Non-pigmented ciliary epithelial cell (primary cell): ENCODE results near the gene MVB12A.

Source experiments
- DNase-seq: peaks from one replicate; pipeline ENCODE4 v3.0.0-alpha.2; 2010; ENCODE audit warnings: low read depth

MVB12A gene

DNA sequence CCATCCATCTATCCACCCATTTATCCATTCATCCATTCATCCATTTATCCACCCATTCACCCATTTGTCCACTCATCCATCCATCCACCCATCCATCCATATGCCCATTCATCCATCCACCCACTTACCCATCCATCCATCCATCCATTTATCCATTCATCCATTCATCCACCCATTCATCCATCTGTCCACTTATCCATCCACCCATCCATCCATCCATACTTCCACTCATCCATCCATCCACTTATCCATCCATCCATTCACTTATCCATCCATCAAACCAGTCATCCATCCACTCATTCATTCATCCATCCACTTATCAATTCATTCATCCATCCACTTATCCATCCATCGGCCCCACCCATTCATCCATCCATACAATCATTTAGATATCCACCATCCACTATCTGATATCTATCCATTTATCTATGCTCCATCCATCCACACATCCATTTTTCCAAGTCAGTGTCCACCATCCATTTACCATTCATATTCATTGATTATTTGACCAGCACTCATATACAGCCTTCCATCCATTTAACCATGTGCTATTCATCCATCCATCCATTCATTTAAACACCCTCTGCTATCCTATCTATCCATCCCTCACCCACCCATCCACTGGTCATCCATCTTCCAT lies 25.8 kb downstream of the MVB12A start:
- no peak for DNase-seq

DNA sequence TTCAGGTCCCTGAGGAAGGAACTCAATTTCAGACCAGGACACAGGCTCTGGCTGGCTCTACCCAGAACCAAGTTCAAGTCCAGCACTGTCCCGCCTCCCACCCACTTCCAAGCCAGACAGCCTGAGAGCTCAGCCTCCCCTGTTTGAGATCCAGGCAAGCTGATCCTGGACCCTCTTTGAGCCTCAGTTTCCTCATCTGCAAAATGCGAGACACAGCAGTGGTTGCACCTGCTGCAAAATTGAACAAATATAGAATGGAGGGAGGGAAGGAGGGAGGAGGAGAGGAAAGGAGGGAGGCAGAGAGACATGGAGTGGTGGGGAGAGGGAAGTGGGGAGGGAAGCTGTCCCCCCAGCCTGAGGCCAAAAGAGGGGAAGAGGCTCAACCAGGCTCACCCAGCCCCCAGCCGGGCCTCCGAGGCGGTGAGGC lies 27.9 kb downstream of the MVB12A start:
- no peak for DNase-seq

DNA sequence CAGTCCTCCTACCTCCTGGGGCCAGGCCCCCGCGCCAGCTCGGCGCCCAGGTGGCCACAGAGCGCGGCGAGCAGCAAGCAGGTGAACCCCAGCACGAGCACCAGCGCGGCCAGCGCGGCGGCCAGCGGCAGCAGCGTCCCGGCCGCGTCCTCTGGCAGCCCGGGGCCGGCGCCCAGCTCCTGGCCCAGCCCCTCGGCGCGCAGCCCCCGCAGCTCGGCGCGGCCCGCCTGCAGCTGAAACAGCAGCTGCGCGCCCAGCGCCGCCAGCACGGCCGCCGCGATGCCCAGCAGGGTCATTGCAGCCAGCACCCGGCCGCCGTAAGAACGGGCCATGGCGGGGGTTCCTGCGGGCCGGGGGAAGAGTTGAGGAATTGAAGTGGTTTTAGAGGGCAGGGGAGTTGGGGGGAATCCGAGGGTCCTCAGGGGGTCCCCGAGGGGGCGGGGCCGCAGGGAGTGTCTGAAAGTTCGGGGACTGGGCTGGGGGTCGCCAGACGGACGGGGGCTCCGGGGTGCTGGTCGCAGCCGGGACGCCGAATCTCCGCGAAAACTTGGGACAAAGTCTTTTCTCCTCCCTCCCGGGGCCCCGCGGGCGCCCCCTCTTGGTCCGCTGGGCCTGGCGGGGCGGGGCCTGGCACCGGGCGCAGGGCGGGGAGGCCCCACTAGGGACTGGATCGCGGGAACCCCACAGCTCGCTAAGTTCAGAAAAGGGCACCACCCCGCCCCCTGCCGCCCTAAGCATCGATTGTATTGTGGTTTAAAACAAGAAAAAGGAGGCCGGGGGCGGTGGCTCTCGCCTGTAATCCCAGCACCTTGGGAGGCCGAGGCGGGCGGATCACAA lies 28.5 kb downstream of the MVB12A start, which contains the start of gene TMEM221:
Gene TMEM221, minus strand, starts transcription at position 538 of the 837 bp plus-strand sequence. Its CDS starts 206 bp downstream, at position 332.
- DNase-seq: no peak

DNA sequence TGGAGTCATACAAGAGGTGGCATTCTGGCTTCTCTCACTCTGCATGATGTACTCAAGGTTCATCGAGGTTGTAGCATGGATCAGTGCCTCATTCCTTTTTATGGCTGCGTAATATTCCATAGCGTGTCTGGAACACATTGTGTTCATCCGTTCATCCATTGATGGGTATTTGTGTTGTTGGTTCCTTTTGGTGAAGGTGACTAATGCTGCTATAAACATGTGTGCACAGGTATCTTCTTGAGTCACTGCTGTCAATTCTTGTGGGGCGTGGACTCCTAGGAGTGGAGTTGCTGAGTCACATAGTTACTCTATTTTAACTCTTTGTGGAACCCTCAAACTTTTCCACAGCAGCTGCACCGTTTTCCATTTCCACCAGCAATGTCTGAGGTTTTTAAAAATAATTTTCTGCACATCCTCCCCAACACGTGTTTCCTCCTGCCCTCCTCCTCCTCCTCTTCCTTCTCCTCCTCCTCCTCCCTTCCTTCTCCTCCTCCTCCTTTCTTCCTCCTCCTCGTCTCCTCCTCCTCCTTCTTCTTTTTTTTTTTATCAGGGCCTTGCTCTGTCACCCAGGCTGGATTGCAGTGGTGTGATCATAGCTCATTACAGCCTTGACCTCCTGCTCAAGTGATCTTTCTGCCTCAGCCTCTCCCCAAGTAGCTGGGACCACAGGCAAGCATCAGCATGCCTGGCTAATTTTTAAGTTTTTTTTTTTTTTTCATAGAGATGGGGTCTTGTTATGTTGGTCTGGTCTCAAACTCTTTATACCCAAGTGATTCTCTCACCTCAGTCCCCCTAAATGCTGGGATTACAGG lies 30.6 kb downstream of the MVB12A start:
- DNase-seq: no peak

DNA sequence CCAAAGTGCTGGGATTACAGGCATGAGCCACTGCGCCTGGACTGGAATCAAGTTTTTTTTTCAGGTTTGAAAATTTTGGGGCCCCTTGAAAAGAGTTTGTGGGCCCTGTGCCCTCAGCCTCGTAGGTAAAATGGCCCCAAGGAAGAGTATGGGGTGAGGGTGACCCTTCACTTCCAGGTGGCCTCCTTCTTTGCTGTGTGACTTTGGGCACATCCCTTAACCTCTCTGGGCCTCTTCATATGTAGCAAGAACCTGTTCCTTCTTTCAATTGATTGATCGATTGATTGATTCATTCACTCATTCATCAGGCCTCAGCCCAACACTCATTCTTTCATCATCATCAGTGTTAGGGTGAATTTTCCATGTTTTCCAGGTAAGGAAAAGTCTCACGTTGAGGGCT lies 32.0 kb downstream of the MVB12A start:
- DNase-seq: no peak

DNA sequence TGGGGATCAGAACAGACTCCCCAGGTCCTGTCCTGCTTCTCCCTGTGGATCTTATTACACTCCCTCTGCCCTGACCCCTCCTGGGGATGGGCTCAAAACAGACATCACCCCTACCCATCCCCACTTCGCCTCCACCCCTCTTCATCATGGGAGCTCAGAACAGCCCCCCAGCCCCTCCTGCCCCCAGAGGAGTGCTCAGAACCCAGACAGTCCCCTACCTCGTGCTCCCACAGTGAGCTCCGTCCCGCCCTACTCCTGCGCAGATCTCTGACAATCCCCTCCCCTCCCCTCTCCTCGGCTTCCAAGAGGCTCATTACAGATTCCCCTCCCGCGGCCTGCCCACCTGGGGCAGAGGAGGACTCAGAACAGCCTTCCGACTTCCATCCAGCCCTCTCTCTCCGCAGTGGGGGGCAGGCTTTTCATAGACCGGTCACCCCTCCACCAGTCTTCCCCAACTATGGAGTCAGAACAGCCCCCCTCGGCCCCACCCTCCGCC lies 34.8 kb downstream of the MVB12A start:
- DNase-seq: no peak

DNA sequence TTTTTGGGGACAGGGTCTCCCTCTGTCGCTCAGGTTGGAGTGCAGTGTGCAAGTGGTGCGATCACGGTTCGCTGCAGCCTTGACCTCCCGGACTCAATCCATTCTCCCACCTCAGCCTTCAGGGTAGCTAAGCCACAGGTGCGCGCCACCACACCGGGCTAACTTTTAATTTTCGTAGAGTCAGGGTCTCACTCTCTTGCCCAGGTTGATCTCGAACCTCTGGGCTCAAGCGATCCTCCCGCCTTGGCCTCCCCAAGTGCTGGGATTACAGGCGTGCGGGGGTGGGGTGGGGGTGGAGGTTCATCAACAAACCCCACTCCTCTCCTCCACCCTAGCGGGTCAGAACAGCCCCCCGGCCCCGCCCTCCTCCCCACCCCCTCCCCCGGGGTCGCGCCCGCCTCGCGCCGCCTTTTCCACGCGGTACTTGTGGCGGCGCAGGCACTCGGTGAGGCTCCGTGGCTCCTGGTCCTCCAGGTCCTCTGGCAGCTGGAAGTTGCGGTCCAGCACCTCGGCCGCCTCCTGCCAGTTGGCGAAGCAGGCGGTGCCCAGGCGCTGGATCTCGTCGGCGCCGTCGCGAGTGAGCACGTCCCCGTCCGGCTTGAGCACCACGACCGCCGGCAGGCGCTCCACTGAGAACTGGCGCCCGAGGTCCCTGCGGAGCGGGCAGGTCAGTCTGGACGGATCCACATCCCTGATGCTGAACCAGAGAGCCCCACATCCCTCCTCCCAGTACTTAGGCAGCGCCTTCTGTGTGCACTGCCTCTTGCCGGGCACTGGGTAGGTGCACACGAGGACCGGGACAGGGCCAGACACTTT lies 35.7 kb downstream of the MVB12A start:
- no peak for DNase-seq

DNA sequence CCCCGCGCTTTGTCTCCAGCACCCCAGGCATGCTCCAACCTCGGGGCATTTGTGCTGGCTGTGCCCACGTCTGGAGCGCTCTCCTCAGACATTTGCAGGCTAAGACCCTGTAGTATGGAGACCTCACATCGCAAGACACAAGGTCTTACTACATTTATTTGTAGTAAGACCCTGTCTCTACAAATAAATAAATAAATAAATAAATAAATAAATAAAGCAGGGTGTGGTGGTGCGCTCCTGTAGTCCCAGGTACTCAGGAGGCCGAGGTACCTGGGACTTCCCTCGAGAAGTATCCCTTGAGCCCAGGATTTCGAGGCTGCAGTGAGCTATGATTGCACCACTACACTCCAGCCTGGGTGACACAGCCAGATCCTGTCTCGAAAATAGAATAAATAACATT lies 36.3 kb downstream of the MVB12A start:
- DNase-seq: no peak

DNA sequence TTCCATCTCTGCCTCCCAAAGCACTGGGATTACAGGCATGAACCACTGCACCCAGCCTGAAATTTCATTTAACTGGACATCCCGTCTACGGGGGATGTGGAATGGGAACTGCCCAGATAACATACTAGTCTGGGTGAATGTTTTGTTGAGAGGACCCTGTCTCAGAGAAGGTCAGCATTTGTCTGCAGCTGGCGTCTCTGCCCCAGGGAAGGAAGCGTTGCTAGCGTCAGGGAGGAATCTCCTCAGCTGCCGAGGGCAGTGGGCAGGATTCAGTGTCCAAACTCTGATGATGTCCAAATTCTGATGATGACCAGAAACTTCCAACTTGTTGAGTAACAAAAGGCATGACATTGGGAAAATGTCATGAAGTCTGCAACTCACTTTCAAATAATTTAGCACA lies 37.8 kb downstream of the MVB12A start:
- no peak for DNase-seq

DNA sequence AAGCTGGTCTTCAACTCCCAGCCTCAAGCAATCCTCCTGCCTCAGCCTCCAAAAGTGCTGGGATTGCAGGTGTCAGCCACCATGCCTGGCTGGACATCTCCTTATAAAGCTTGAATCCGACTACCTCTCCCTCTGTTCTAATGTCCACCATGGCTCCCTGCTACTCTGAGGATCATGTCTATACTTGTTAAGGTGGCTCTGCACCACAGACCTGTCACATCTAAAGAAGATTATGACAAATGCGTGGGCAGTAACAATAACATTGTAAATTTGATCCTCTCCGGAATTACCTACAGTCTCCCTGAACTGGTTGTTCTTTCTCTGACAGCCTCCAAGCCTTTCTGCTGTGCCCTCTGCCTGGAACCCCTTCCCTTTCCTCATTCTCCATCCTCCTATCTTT lies 39.1 kb downstream of the MVB12A start:
- DNase-seq: no peak

DNA sequence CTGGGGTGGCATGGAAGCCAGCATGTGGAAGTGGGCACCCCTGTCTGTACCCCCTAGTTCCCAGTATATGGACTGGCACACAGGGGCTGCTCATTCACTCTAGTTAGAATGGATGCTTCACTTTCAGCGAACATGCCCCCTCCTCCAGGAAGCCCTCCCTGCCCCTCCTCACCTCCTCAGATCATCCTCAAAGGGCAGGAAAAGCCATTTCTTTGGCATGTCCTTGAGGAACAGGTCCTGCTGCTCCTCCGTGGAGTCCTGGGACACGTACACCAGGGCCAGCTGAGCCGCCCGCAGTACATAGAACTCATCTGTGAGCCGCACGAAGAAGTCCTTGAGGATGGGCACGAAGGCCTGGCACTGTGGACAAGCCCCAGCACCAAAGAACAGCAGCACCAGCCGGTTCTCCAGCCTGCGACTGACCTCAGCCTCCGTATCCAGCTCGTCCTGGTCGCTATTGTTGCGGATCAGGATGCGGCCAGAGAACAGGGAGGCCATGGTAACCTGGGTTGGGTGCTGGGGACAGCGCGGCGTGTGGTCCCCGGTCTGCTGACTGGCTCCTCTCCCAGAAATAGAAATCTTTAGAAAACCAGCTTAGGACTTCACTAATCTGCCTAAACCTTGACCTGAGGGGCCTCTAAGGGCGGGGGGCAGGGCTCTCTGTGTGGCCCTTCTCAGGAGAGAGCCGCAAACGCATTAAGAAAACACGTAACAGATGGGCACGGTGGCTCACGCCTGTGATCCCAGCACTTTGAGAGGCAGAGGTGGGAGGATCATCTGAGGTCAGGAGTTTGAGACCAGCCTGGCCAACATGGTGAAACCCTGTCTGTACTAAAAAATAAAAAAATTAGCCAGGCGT lies 40.8 kb downstream of the MVB12A start, which contains the start of gene NXNL1:
Gene NXNL1, minus strand, starts transcription at position 555 of the 859 bp plus-strand sequence. Its CDS starts 57 bp downstream, at position 498.
- DNase-seq: no peak

DNA sequence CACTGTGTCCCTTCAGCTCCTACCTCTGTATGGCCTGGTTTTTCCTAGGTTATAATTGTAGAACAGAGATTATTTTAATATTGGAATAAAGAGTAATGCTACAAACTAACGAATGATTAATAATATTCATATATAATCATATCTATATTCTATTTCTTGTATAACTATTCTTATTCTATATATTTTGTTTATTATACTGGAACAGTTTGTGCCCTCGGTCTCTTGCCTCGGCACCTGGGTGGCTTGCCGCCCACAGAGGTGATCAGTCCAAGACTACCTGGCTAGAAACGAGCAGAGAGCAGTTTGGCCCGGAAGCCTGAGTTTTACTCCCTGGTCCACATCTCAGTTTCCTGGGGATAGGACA lies 46.6 kb downstream of the MVB12A start:
- no peak for DNase-seq

DNA sequence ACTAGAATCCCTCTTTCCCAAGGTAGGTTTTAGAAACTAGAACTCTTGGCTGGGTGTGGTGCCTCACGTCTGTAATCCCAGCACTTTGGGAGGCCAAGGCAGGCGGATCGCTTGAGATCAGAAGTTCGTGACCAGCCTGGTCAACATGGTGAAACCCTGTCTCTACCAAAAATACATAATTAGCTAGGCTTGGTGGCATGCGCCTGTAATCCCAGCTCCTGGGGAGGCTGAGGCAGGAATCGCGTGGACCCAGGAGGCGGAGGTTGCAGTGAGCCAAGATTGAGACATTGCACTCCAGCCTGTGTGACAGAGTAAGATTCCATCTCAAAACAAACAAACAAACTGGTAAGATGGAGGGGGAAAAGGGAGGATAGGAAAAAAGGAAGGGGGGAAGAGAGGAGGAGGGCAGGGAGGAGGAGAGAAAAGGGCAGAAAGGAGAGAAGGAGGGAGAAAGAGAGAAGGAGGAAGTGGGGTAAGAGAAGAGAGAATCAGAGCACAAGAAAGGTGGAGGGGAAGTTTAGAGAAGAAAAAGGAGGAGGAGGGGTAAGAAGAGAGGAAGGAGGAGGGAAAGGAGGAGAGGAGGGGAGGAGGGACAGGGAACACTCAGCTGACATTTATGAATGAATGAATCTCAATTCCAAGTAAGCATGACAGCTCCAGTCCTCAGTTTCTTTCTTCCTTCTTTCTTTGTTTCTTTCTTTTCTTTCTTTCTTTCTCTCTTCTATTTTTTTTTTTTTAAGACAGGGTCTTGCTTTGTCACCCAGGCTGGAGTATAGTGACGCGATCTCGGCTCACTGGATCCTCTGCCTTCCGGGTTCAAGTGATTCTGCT lies 47.8 kb downstream of the MVB12A start:
- no peak for DNase-seq

DNA sequence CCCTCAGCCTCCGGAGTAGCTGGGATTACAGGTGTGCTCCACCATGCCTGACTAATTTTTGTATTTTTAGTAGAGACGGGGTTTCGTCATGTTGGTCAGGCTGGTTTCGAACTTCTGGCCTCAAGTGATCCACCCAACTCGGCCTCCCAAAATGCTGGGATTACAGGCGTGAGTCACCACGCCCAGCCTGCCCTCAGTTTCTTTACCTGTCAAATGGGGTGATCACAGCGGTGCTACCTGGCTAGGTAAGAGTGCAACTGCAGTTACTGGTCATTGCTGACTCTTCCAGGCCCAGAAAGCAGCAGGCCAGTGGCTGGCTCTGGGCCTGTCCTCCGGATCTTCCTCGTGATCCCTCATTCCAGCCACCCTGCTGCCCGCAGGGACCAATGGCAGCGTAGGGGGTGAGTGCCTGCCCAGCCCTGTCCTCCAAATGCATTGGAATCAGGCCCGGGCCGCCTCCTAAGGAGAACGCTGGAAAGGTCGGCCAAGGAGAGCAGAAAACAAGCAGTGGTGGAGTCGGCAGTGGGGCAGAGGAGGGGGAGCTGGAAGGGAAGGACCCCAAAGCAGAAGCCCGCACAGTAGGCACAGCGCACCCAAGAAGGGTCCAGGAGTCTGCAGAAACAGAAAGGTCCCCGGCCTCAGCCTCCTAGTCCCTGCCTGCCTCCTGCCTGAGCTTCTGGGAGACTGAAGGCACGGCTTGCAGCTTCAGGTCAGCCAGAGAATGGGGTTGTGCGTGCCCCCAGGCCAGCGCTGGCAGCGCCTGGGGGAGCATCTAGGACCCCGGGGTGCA lies 48.6 kb downstream of the MVB12A start:
- no peak for DNase-seq

DNA sequence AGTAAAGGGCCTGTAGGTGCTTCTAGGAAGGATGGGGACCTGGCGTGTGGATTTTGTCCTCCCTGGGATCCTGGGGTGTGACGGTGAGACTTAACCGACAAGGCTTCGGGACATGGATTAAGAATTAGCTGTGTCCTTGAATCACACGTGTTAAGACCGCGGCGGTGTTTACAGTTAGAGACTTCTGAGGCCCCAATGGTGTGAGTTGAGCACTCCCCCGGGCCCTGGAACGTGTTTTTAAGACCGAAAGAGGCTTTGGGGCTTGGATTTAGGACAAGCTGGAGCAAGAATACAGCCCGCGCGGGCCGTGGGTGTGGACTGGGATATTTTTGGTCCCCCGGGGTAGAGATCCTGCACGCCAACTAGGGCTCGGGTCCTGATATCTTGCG lies 49.2 kb downstream of the MVB12A start:
- no peak for DNase-seq

DNA sequence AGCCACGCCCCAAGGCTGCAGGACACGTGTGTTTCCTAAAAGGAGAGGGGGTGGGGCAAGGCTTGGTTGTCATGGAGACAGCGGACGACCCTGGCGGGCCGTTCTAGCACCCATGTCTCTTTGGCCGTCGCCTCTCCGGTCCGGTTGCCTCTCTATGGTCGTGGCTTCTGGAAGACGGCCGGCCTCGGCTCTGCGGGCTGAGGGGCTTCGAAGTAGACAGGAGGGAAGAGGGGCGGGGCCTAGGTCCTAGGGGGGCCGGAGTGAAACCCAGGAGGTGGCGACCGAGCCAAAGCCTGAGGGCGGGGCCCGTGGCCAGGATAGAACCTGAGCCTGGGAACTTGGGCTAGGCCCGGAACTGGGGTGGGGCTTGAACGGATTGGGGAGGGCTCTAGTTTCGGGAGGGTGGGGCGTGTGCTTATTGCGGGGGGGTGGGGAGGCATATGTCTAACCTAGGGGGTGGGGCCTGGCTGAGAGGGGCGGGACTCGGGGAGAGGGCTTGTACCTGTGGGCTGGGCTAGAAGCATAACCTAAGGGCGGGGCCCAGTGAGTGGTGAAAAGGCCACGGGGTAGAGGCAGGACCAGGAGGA lies 49.7 kb downstream of the MVB12A start:
- peak; percentile 80 for DNase-seq

DNA sequence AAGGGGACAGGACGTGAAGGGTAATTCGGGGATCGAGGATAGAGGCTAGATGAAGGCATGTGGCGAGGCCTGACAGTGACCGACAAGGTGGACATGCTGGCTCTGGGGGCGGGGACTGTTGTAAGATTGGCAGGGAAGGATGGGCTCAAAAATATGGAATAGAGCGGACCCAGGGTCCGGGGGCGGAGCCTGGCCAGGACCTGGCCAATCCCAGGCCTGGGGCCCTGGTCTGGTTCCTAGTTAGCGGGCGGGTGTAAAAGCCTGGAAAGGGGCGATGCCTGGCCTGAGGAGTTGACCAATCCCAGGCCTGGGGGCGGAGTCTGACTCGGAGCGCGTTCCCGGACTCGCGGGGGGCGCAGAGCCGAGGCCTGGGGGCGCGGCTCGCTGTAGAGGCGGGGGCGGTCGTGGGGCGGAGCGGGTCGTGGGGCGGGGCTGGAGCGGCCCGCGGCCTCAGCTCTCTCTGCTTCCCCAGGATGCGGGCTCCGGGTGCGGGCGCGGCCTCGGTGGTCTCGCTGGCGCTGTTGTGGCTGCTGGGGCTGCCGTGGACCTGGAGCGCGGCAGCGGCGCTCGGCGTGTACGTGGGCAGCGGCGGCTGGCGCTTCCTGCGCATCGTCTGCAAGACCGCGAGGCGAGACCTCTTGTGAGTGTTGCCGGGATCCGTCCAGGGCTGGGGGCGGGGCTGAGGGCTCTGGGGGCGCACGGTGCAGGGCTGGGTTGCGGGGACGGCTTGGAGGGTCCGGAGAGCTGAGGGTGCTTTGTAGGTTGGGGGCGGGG lies 50.4 kb downstream of the MVB12A start, which contains the start of gene SLC27A1:
Gene SLC27A1, plus strand, starts transcription at position 457 of the 774 bp plus-strand sequence. Its CDS starts 17 bp downstream, at position 474.
- DNase-seq: peak; percentile 97
